Natural killer cell (primary cell): ENCODE measurements around the gene SH3BP4. TPM values are rescaled to one million over a fixed set of nuclear protein-coding genes. Genes with fewer than 3 reads are reported as not detected.

Source experiments
- ATAC-seq, 3 donors: fragments of 150-1000 bp in 2 of 3; fragments of 200-7000 bp in 1 of 3; cut with Tn5 transposase; 1 replicate in 1 of 3; 2 replicates in 2 of 3; pipeline ENCODE4 v1.10.0; 2021; ENCODE audit warnings: mild to moderate bottlenecking in 2 of 3, moderate library complexity in 2 of 3
- DNase-seq, 2 donors: peaks; one replicate each; pipeline versions ENCODE4 v3.0.0 to v3.0.0-alpha.2; 2013 to 2021; ENCODE audit warnings: mixed read lengths in 1 of 2
- H3K27ac ChIP-seq: one replicate; pipeline ENCODE4 v1.5.1; 2013; ENCODE audit warnings: mild to moderate bottlenecking, low read length
- H3K27me3 ChIP-seq: one replicate; pipeline ENCODE4 v1.6.1; 2013; ENCODE audit warnings: low read length; ENCODE audit not compliant: control insufficient read depth, insufficient read depth
- H3K36me3 ChIP-seq: one replicate; pipeline ENCODE4 v1.6.1; 2013; ENCODE audit warnings: low read length; ENCODE audit not compliant: control insufficient read depth, insufficient read depth
- H3K4me1 ChIP-seq: one replicate; pipeline ENCODE4 v1.6.1; 2013; ENCODE audit warnings: low read length; ENCODE audit not compliant: control insufficient read depth, insufficient read depth
- H3K4me3 ChIP-seq: one replicate; pipeline ENCODE4 v1.5.1; 2013; ENCODE audit warnings: low read length
- H3K9me3 ChIP-seq: one replicate; pipeline ENCODE4 v1.6.1; 2013; ENCODE audit warnings: low read length; ENCODE audit not compliant: control insufficient read depth, insufficient read depth
- H3K27ac Mint-ChIP-seq, 2 donors: one replicate each; pipeline ENCODE4 v1.8.0; 2022; ENCODE audit warnings: mild to moderate bottlenecking in 2 of 2, mixed read lengths in 2 of 2, moderate library complexity in 1 of 2
- H3K27me3 Mint-ChIP-seq, 2 donors: one replicate each; pipeline ENCODE4 v1.8.0; 2022; ENCODE audit warnings: low read depth in 2 of 2, mixed read lengths in 2 of 2
- H3K36me3 Mint-ChIP-seq: one replicate; pipeline ENCODE4 v1.8.0; 2022; ENCODE audit warnings: mixed read lengths
- H3K4me1 Mint-ChIP-seq, 2 donors: one replicate each; pipeline ENCODE4 v1.8.0; 2022; ENCODE audit warnings: mixed read lengths in 2 of 2
- H3K4me3 Mint-ChIP-seq: one replicate; pipeline ENCODE4 v1.8.0; 2022; ENCODE audit warnings: mild to moderate bottlenecking, moderate library complexity, mixed read lengths
- H3K9me3 Mint-ChIP-seq, 2 donors: one replicate each; pipeline ENCODE4 v1.8.0; 2022; ENCODE audit warnings: mixed read lengths in 2 of 2
- WGBS: methylation state at CpG from one replicate; pipeline ENCODE4 v1.1.7; 2013; ENCODE audit warnings: missing lambda C conversion rate; ENCODE audit not compliant: insufficient coverage; 5-methylcytosine and 5-hydroxymethylcytosine counted together
- intact Hi-C: fragments of 100-400 bp; cut with micrococcal nuclease; formaldehyde crosslinking; loops from one replicate; pipeline ENCODE4 v1.14.2; 2022
- total RNA-seq, 4 donors: library from RNA; stranded (reverse); fragments of 120-200 nt in 1 of 4; gene quantifications; one replicate each; pipeline versions ENCODE4 v1.2.3 to v1.2.4, GENCODE V29; 2013 to 2022
- TF ChIP-seq, protein P1 (sequence below): fragments of 200-600 bp; IDR thresholded peaks from one replicate; pipeline ENCODE4 v1.8.0; 2022; ENCODE audit warnings: antibody characterized with exemption

SH3BP4 gene
- total RNA-seq, 3 donors from 2014 or later (not counting 1 experiment from before 2014, with no cell fraction given): 0.39 to 2.6 (median 1.0) TPM

DNA sequence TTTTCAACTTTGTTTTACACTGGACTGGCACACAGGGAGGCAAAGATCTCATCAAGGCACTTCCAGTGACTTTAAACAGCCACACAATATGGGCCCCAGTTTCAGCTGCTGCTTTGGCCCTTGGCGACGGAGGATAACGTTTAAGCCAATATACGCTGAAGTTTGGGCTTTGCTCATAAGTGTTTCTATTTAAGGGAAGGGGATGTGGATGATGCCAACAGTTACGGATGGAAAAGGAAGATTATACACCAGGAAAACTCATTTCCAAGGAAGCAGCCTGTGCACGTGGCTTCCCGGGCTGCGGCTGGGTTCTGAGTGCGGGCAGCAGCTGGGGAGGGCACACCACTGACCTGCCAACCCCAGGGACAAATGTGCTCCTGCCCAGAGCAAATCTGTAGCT, 151.1 kb downstream of the SH3BP4 start:
- Histone ChIP-seq H3K4me1 (no peaks in the 10 kb centered on the region), H3K27ac (no peak overlapping the region), H3K27me3 (no peaks in the 10 kb centered on the region), H3K36me3 (no peaks in the 10 kb centered on the region), H3K4me3 (no peak overlapping the region), H3K9me3 (no peaks in the 10 kb centered on the region)
- H3K27ac Mint-ChIP-seq: no peak overlapping the region
- DNase-seq (no peak), ATAC-seq (no peak)
- no peaks in the 10 kb centered on the region for H3K36me3 Mint-ChIP-seq
- 87% methylated on average over 9 of the region's 9 CpGs for WGBS
- peaks cover 17 to 22% of the 10 kb centered on the region in 2 donors for H3K27me3 Mint-ChIP-seq
- no peaks in the 10 kb centered on the region for H3K4me1 Mint-ChIP-seq
- H3K9me3 Mint-ChIP-seq: no peaks in the 10 kb centered on the region
- H3K4me3 Mint-ChIP-seq: no peak overlapping the region
- TF ChIP-seq, protein P1, sequence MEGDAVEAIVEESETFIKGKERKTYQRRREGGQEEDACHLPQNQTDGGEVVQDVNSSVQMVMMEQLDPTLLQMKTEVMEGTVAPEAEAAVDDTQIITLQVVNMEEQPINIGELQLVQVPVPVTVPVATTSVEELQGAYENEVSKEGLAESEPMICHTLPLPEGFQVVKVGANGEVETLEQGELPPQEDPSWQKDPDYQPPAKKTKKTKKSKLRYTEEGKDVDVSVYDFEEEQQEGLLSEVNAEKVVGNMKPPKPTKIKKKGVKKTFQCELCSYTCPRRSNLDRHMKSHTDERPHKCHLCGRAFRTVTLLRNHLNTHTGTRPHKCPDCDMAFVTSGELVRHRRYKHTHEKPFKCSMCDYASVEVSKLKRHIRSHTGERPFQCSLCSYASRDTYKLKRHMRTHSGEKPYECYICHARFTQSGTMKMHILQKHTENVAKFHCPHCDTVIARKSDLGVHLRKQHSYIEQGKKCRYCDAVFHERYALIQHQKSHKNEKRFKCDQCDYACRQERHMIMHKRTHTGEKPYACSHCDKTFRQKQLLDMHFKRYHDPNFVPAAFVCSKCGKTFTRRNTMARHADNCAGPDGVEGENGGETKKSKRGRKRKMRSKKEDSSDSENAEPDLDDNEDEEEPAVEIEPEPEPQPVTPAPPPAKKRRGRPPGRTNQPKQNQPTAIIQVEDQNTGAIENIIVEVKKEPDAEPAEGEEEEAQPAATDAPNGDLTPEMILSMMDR: no peak
- intact Hi-C loops: no loop called here
